22Rv1 (cell line): Measurements from ENCODE around the gene RXRG.

Source experiments
- CTCF ChIP-seq: fragments of 450-650 bp; IDR thresholded peaks from 2 replicates; pipeline ENCODE4 v1.5.1; 2017; ENCODE audit warnings: mild to moderate bottlenecking
- ZFX ChIP-seq: fragments of 450-650 bp; IDR thresholded peaks from 2 replicates; pipeline ENCODE4 v1.6.1; 2017; ENCODE audit warnings: antibody characterized with exemption, borderline replicate concordance

- TF ChIP-seq CTCF (no peak), ZFX (no peak)
These were observed 38.5 kb upstream of the RXRG start for GRCh38 chr1:165483412-165483811.
